ENCODE measurements around the gene STAC2. TPM values are rescaled to one million over a fixed set of nuclear protein-coding genes. Genes with fewer than 3 reads are reported as not detected.
"Not testable (repeated sequence)": the region's sequence is repeated elsewhere in the genome, so short reads cannot be mapped to it uniquely, and the experiment has no call there.

Gene STAC2
- total RNA-seq, 1 donor from 2014 or later: 1.5 TPM

DNA sequence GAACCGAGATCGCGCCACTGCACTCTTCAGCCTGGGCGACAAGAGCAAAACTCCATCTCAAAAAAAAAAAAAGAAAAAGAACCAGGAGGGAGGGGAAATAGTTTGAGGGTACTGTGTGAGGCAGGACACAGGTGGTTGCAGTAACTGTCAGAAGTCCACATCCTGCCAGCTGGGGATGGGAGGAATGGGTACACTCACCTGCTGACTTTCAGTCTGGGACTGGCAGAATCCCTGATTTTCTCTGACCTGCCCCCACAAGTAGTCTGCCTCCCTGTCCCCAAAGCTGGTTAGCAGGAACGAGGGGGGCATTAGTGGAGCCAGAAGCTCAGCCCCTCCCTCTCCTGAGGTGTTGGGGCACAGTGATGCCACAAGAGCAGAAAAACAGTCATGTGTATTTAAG, 52.7 kb downstream of the STAC2 start:
- Mint-ChIP-seq H3K27me3 (peaks cover 4% of the 10 kb centered on the region), H3K4me1 (ENCODE audit: unreplicated experiment) (no peaks in the 10 kb centered on the region)
- DNase-seq (ENCODE audit: extremely low spot score, unreplicated experiment): no peak

DNA sequence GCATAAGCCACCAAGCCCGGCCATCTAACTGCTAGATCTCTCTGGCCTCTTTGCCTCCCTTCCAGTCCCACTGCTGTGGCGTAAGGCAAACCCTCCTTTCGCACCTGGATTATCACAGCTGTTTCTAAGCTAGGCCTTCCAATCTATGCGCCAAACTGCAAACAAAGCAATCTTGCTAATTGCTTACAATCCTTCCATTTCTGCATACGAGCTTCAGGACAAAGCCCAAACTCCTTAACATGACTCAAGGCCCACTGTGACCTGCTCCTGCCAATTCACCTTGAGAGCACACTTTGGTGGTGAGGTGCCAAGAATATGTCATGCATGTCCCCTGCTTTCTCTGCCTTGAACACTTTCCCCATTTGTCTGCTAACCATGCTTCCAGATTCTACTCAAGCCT, 53.8 kb downstream of the STAC2 start:
- no peak overlapping the region for H3K4me3 Mint-ChIP-seq
- DNase-seq (ENCODE audit: extremely low spot score, unreplicated experiment): no peak
- H3K9me3 Mint-ChIP-seq: no peaks in the 10 kb centered on the region
- H3K4me1 Mint-ChIP-seq (ENCODE audit: unreplicated experiment): peaks cover 5% of the 10 kb centered on the region
- H3K27ac Mint-ChIP-seq: no peak overlapping the region
- TF ChIP-seq, protein P1, sequence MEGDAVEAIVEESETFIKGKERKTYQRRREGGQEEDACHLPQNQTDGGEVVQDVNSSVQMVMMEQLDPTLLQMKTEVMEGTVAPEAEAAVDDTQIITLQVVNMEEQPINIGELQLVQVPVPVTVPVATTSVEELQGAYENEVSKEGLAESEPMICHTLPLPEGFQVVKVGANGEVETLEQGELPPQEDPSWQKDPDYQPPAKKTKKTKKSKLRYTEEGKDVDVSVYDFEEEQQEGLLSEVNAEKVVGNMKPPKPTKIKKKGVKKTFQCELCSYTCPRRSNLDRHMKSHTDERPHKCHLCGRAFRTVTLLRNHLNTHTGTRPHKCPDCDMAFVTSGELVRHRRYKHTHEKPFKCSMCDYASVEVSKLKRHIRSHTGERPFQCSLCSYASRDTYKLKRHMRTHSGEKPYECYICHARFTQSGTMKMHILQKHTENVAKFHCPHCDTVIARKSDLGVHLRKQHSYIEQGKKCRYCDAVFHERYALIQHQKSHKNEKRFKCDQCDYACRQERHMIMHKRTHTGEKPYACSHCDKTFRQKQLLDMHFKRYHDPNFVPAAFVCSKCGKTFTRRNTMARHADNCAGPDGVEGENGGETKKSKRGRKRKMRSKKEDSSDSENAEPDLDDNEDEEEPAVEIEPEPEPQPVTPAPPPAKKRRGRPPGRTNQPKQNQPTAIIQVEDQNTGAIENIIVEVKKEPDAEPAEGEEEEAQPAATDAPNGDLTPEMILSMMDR (conservative IDR thresholded peaks at IDR 0.05): no peak
- peaks cover 9% of the 10 kb centered on the region for H3K27me3 Mint-ChIP-seq
- peaks cover 5% of the 10 kb centered on the region for H3K36me3 Mint-ChIP-seq

More for the DNA sequence above, 52.7 kb downstream of the STAC2 start:
- Mint-ChIP-seq H3K9me3 (no peaks in the 10 kb centered on the region), H3K4me3 (no peak overlapping the region), H3K36me3 (peaks cover 5% of the 10 kb centered on the region), H3K27ac (no peak overlapping the region)
- TF ChIP-seq, protein P1 (conservative IDR thresholded peaks at IDR 0.05): no peak

DNA sequence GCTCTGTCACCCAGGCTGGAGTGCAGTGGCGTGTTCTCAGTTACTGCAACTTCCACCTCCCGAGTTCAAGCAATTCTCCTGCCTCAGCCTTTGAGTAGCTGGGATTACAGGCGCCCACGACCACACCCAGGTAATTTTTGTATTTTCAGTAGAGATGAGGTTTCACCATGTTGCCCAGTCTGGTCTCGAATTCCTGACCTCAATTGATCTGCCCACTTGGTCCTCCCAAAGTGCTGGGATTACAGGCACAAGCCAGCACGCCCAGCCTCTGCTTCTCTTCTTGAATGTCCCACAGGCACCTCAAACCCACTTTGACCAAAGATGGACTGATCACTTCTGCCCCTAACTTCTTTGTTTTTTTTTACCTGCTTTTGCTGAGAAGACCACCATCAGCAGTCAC, 55.2 kb downstream of the STAC2 start:
- no peak for DNase-seq (ENCODE audit: extremely low spot score, unreplicated experiment)
- Mint-ChIP-seq H3K36me3 (no peaks in the 10 kb centered on the region), H3K27ac (no peak overlapping the region), H3K9me3 (no peaks in the 10 kb centered on the region), H3K27me3 (peaks cover 21% of the 10 kb centered on the region), H3K4me1 (ENCODE audit: unreplicated experiment) (peaks cover 5% of the 10 kb centered on the region), H3K4me3 (no peak overlapping the region)
- TF ChIP-seq, protein P1 (conservative IDR thresholded peaks at IDR 0.05): no peak

DNA sequence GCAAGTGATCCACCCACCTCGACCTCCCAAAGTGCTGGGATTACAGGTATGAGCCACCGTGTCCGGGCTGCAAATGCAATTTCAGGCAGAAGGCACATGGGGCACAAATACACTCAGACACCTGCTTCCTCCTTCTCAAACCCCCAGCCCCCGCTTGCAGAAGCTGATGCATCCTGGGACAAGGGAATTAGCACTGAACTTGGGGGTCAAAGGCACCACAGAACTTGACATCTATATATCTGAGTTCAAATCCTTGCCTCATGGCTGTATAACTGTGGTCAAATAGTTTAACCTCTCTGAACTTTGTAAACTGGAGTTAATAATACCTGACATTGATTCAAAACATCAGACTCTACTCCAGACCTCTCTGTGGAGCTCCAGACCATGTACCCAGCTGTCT, 55.6 kb downstream of the STAC2 start:
- DNase-seq (ENCODE audit: extremely low spot score, unreplicated experiment): no peak
- Mint-ChIP-seq H3K9me3 (no peaks in the 10 kb centered on the region), H3K36me3 (no peaks in the 10 kb centered on the region), H3K4me1 (ENCODE audit: unreplicated experiment) (peaks cover 5% of the 10 kb centered on the region), H3K27me3 (peaks cover 23% of the 10 kb centered on the region), H3K27ac (no peak overlapping the region), H3K4me3 (no peak overlapping the region)
- TF ChIP-seq, protein P1 (conservative IDR thresholded peaks at IDR 0.05): no peak

DNA sequence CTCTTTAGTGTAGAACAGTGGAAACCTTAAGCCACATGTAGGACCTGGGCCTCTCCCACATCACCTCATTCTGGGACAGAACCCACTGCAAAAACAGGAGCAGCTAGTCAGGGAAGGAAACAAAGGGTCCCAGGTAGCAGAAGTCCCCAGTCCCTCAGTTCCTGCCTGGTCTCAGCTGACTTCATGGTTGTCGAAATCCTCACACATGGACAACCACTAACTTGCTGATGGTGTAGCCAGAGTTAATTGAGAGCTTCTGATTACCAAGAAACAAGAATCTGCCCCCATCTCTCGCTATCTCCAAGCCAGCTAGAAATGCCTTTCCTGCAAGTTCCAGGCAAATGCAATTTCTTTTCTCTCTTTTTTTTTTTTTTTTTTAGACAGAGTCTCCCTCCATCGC, 56.2 kb downstream of the STAC2 start:
- H3K4me1 Mint-ChIP-seq (ENCODE audit: unreplicated experiment): peaks cover 8% of the 10 kb centered on the region
- no peak overlapping the region for H3K4me3 Mint-ChIP-seq
- H3K27ac Mint-ChIP-seq: no peak overlapping the region
- H3K27me3 Mint-ChIP-seq: peaks cover 29% of the 10 kb centered on the region
- TF ChIP-seq, protein P1 (conservative IDR thresholded peaks at IDR 0.05): no peak
- H3K9me3 Mint-ChIP-seq: no peaks in the 10 kb centered on the region
- H3K36me3 Mint-ChIP-seq: no peaks in the 10 kb centered on the region
- DNase-seq (ENCODE audit: extremely low spot score, unreplicated experiment): no peak

DNA sequence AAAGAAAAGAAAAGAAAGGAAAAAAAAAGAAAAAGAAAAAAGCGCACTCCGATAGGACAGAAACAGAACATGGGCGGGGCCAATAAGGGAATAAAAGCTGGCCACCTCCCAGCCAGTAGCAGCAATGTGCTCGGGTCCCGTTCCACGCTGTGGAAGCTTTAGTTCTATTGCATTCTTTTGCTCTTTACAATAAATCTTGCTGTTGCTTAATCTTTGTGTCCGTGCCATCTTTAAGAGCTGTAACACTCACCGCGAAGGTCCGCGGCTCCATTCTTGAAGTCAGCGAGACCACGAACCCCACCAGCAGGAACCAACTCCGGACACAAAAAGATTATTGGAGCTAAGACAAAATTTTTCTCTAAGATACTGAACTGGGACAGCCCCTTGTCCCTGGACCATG, 56.6 kb downstream of the STAC2 start:
- TF ChIP-seq, protein P1 (conservative IDR thresholded peaks at IDR 0.05): no peak
- Mint-ChIP-seq H3K4me1 (ENCODE audit: unreplicated experiment) (peaks cover 10% of the 10 kb centered on the region), H3K36me3 (no peaks in the 10 kb centered on the region), H3K27me3 (peaks cover 31% of the 10 kb centered on the region), H3K27ac (no peak overlapping the region), H3K4me3 (no peak overlapping the region), H3K9me3 (no peaks in the 10 kb centered on the region)
- no peak for DNase-seq (ENCODE audit: extremely low spot score, unreplicated experiment)

DNA sequence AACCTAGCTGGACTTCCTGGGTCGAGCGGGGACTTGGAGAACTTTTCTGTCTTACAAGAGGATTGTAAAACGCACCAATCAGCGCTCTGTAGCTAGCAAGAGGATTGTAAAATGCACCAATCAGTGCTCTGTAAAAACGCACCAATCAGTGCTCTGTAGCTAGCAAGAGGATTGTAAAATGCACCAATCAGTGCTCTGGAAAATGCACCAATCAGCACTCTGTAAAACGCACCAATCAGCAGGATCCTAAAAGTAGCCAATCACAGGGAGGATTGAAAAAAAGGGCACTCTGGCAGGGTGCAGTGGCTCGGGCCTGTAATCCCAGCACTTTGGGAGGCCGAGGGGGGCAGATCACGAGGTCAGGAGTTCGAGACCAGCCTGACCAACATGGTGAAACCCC, 57.2 kb downstream of the STAC2 start:
- H3K4me1 Mint-ChIP-seq (ENCODE audit: unreplicated experiment); H3K4me3 Mint-ChIP-seq; H3K36me3 Mint-ChIP-seq; DNase-seq (ENCODE audit: extremely low spot score, unreplicated experiment); H3K27ac Mint-ChIP-seq; H3K9me3 Mint-ChIP-seq: not testable (repeated sequence)
- H3K27me3 Mint-ChIP-seq: peaks cover 33% of the 10 kb centered on the region

All from type B pancreatic cell (in vitro differentiated cells).